Immature natural killer cell (primary cell): ENCODE measurements around the gene PODXL2. TPM values are rescaled to one million over a fixed set of nuclear protein-coding genes. Genes with fewer than 3 reads are reported as not detected.
A peak's percentile ranks its signal among the peaks of the same experiment; 100 is the strongest.
"Not testable (repeated sequence)": the region's sequence is repeated elsewhere in the genome, so short reads cannot be mapped to it uniquely, and the experiment has no call there.

Experiments used
- DNase-seq, 3 donors: peaks; one replicate each; pipeline ENCODE4 v3.0.0; 2022; ENCODE audit warnings: mixed read lengths in 1 of 3
- H3K27ac Mint-ChIP-seq, 6 donors: one replicate each; pipeline ENCODE4 v1.8.0; 2020; ENCODE audit warnings: mixed read lengths in 6 of 6, mild to moderate bottlenecking in 5 of 6, inconsistent platforms in 4 of 6, moderate library complexity in 3 of 6
- H3K27me3 Mint-ChIP-seq, 3 donors: one replicate each; pipeline ENCODE4 v1.8.0; 2020 to 2021; ENCODE audit warnings: low read depth in 3 of 3, mild to moderate bottlenecking in 3 of 3, mixed read lengths in 3 of 3, moderate library complexity in 3 of 3, inconsistent platforms in 1 of 3
- H3K36me3 Mint-ChIP-seq, 3 donors: one replicate each; pipeline ENCODE4 v1.8.0; 2020; ENCODE audit warnings: mixed read lengths in 3 of 3, inconsistent platforms in 2 of 3, mild to moderate bottlenecking in 2 of 3
- H3K4me1 Mint-ChIP-seq, 2 donors: one replicate each; pipeline ENCODE4 v1.8.0; 2020; ENCODE audit warnings: inconsistent platforms in 2 of 2, mild to moderate bottlenecking in 2 of 2, mixed read lengths in 2 of 2, moderate library complexity in 1 of 2
- H3K4me3 Mint-ChIP-seq, 5 donors: one replicate each; pipeline ENCODE4 v1.8.0; 2020; ENCODE audit warnings: mild to moderate bottlenecking in 5 of 5, mixed read lengths in 5 of 5, inconsistent platforms in 3 of 5, moderate library complexity in 3 of 5
- H3K9me3 Mint-ChIP-seq, 6 donors: one replicate each; pipeline ENCODE4 v1.8.0; 2020; ENCODE audit warnings: mild to moderate bottlenecking in 6 of 6, mixed read lengths in 6 of 6, inconsistent platforms in 4 of 6, moderate library complexity in 3 of 6
- polyA plus RNA-seq, 3 donors: library from polyadenylated mRNA; unstranded; fragments of 300-500 nt; fragmentation: Illumina TruSeq; gene quantifications; one replicate each; pipeline ENCODE4 v1.2.3, GENCODE V29; 2021

PODXL2 gene
- polyA plus RNA-seq, 3 donors from 2014 or later, result 1.9 to 4.9 (median 3.2) TPM

- peak overlapping the region in 2 of 5 donors; percentile 40 to 53 for H3K4me3 Mint-ChIP-seq
- H3K4me1 Mint-ChIP-seq, result peaks cover 24 to 38% of the 10 kb centered on the region in 2 donors
- no peak for DNase-seq
- no peaks in the 10 kb centered on the region for H3K9me3 Mint-ChIP-seq
- peaks cover under 1 to 6% (median 3%) of the 10 kb centered on the region in 3 donors for H3K27me3 Mint-ChIP-seq
- H3K36me3 Mint-ChIP-seq, result no peaks in the 10 kb centered on the region
- H3K27ac Mint-ChIP-seq, result peak overlapping the region in 1 of 6 donors; percentile 4
These were observed 35.8 kb upstream of the PODXL2 start for GRCh38 chr3:127593178-127593577.

GRCh38 chr3:127595303-127595702, 33.7 kb upstream of the PODXL2 start:
- no peaks in the 10 kb centered on the region for H3K9me3 Mint-ChIP-seq
- H3K4me3 Mint-ChIP-seq, result no peak overlapping the region
- peaks cover 19 to 35% of the 10 kb centered on the region in 2 donors for H3K4me1 Mint-ChIP-seq
- no peak for DNase-seq
- H3K27me3 Mint-ChIP-seq, result peaks cover 1 to 9% (median 3%) of the 10 kb centered on the region in 3 donors
- peak overlapping the region in 1 of 6 donors; percentile 51 for H3K27ac Mint-ChIP-seq
- no peaks in the 10 kb centered on the region for H3K36me3 Mint-ChIP-seq

GRCh38 chr3:127597020-127597771, 31.8 kb upstream of the PODXL2 start:
- Mint-ChIP-seq H3K4me3 (peak overlapping the region; percentile 37 to 90 (median 87)), H3K4me1 (peaks cover 7 to 24% of the 10 kb centered on the region in 2 donors), H3K27ac (peak overlapping the region in 4 of 6 donors; percentile 40 to 95 (median 57)), H3K36me3 (peaks cover 0 to 4% (median 0%) of the 10 kb centered on the region in 3 donors), H3K9me3 (no peaks in the 10 kb centered on the region), H3K27me3 (peaks cover 0 to 5% (median 1%) of the 10 kb centered on the region in 3 donors)
- DNase-seq, result no peak

- Mint-ChIP-seq H3K36me3 (peaks cover 0 to 10% (median 2%) of the 10 kb centered on the region in 3 donors), H3K27me3 (peaks cover 0 to 5% (median 1%) of the 10 kb centered on the region in 3 donors), H3K9me3 (no peaks in the 10 kb centered on the region), H3K4me3 (peak overlapping the region; percentile 83 to 90 (median 87)), H3K27ac (peak overlapping the region; percentile 80 to 93 (median 82)), H3K4me1 (peaks cover 7 to 24% of the 10 kb centered on the region in 2 donors)
- no peak for DNase-seq
These were observed 30.0 kb upstream of the PODXL2 start for GRCh38 chr3:127598841-127599570.

GRCh38 chr3:127600749-127601456, 28.1 kb upstream of the PODXL2 start:
- Mint-ChIP-seq H3K4me1 (peaks cover 7 to 24% of the 10 kb centered on the region in 2 donors), H3K27ac (no peak overlapping the region), H3K9me3 (no peaks in the 10 kb centered on the region), H3K36me3 (peaks cover 0 to 10% (median 8%) of the 10 kb centered on the region in 3 donors), H3K4me3 (no peak overlapping the region), H3K27me3 (peaks cover 0 to 6% (median 1%) of the 10 kb centered on the region in 3 donors)
- no peak for DNase-seq

GRCh38 chr3:127604035-127604434, 24.9 kb upstream of the PODXL2 start:
- peaks cover 0 to 1% (median 0%) of the 10 kb centered on the region in 3 donors for H3K27me3 Mint-ChIP-seq
- DNase-seq, result no peak
- H3K4me1 Mint-ChIP-seq, result peaks cover 2 to 8% of the 10 kb centered on the region in 2 donors
- H3K9me3 Mint-ChIP-seq, result no peaks in the 10 kb centered on the region
- peaks cover 14 to 20% (median 17%) of the 10 kb centered on the region in 3 donors for H3K36me3 Mint-ChIP-seq
- no peak overlapping the region for H3K4me3 Mint-ChIP-seq
- no peak overlapping the region for H3K27ac Mint-ChIP-seq

- no peak for DNase-seq
- no peak overlapping the region for H3K27ac Mint-ChIP-seq
- peaks cover 16 to 22% (median 19%) of the 10 kb centered on the region in 3 donors for H3K36me3 Mint-ChIP-seq
- no peaks in the 10 kb centered on the region for H3K9me3 Mint-ChIP-seq
- peaks cover 0 to 6% of the 10 kb centered on the region in 2 donors for H3K4me1 Mint-ChIP-seq
- peaks cover 0 to 1% (median 0%) of the 10 kb centered on the region in 3 donors for H3K27me3 Mint-ChIP-seq
- no peak overlapping the region for H3K4me3 Mint-ChIP-seq
These were observed 24.3 kb upstream of the PODXL2 start for GRCh38 chr3:127604546-127605165.

- H3K27ac Mint-ChIP-seq, H3K9me3 Mint-ChIP-seq, H3K4me3 Mint-ChIP-seq, H3K27me3 Mint-ChIP-seq, DNase-seq, H3K4me1 Mint-ChIP-seq: not testable (repeated sequence)
- H3K36me3 Mint-ChIP-seq, result peaks cover 19 to 30% (median 20%) of the 10 kb centered on the region in 3 donors
These were observed 23.4 kb upstream of the PODXL2 start for GRCh38 chr3:127605547-127605946.

GRCh38 chr3:127606086-127606805, 22.7 kb upstream of the PODXL2 start:
- Mint-ChIP-seq H3K27ac (no peak overlapping the region), H3K36me3 (peaks cover 19 to 32% (median 23%) of the 10 kb centered on the region in 3 donors), H3K4me1 (peaks cover 0 to under 1% of the 10 kb centered on the region in 2 donors), H3K27me3 (peaks cover 0 to 1% (median 0%) of the 10 kb centered on the region in 3 donors), H3K9me3 (no peaks in the 10 kb centered on the region), H3K4me3 (no peak overlapping the region)
- no peak for DNase-seq

- Mint-ChIP-seq H3K4me1 (no peaks in the 10 kb centered on the region), H3K36me3 (peaks cover 18 to 36% (median 25%) of the 10 kb centered on the region in 3 donors), H3K27ac (no peak overlapping the region), H3K27me3 (peaks cover 0 to 1% (median 0%) of the 10 kb centered on the region in 3 donors), H3K4me3 (no peak overlapping the region), H3K9me3 (no peaks in the 10 kb centered on the region)
- no peak for DNase-seq
These were observed 21.9 kb upstream of the PODXL2 start for GRCh38 chr3:127606981-127607595.

- Mint-ChIP-seq H3K36me3 (peaks cover 13 to 42% (median 28%) of the 10 kb centered on the region in 3 donors), H3K27ac (no peak overlapping the region)
These were observed 21.2 kb upstream of the PODXL2 start for GRCh38 chr3:127607675-127608361.

GRCh38 chr3:127608362-127608718, 20.6 kb upstream of the PODXL2 start:
- Mint-ChIP-seq H3K4me1 (no peaks in the 10 kb centered on the region), H3K27ac (peak overlapping the region in 1 of 6 donors; percentile 58), H3K4me3 (no peak overlapping the region), H3K36me3 (peaks cover 13 to 47% (median 34%) of the 10 kb centered on the region in 3 donors), H3K9me3 (no peaks in the 10 kb centered on the region), H3K27me3 (peaks cover 0 to 1% (median 0%) of the 10 kb centered on the region in 3 donors)
- no peak for DNase-seq

More at GRCh38 chr3:127607675-127608361, 21.2 kb upstream of the PODXL2 start:
- DNase-seq, result no peak
- Mint-ChIP-seq H3K27me3 (peaks cover 0 to 1% (median 0%) of the 10 kb centered on the region in 3 donors), H3K4me3 (no peak overlapping the region), H3K4me1 (no peaks in the 10 kb centered on the region), H3K9me3 (no peaks in the 10 kb centered on the region)
